GM19438 (cell line): ENCODE results near the gene EHD4.

Experiments used
- ATAC-seq: cut with Tn5 transposase; IDR thresholded peaks from one replicate; pipeline ENCODE4 v1.9.1; 2021; ENCODE audit warnings: low read depth; ENCODE audit not compliant: unreplicated experiment

The EHD4 gene

DNA sequence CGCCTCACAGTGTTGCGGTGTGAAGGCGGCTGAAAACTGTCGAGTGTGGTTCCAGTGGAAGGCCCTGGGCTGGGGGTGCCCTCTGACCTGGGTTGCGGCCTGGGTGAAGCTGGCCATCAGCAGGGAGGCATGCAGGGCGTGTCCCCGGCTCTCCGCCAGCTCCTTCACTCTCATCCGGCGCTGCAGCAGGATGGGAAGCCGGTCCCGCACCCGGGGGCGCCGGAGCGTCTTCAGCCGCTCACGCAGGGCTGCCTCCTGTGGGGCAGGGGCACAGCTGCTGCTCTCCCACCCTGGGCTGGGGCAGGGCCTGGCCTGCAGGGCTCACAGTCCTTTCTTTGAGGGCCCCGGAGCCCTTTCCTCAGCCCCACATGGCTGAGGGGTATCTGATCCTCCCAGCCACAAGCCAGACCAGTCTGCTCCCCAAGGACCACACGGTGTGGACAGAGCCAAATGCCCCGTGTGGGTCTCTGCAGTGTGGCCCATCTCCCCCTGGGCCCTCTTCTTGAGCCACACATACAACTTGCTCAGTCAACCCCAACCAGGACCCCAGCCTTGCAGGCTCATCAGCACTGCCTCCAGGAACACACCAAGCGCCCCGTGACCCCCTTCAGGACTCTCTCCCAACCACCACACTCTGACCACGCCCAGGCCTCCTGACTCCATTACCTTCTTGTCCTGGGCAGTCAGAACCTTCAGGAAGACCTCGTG is 105.3 kb downstream of the EHD4 start:
- ATAC-seq: no peak

- ATAC-seq: no peak
These were observed 106.1 kb downstream of the EHD4 start for GRCh38 chr15:41866263-41866703.

DNA sequence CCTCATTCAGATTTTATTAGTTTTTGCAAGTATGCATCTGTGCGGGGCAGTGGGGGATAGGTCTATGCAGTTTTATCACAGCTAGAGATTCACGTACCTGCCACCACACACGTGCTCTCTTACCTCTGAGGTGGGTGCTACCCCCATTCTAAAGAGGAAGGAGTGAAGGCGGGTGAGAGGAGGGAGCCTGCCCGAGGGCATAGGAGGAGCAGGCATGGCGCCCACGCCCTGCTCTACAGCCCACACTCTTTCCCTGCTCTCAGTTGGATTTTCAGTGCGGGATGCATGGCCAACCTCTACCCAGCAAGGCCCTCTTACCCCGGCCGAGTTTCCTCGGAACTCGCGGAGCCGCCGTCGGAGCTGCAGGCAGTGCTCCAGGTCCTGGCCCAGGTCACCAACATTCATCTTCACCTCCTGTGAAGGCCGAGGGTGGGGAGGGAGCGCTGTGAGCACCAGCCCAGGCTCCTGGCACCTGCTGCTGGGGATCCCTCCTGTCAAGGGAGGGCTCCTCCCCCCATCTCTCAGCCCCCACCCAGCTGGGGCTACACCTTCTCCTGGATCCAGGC is 106.8 kb downstream of the EHD4 start:
- ATAC-seq: no peak

DNA sequence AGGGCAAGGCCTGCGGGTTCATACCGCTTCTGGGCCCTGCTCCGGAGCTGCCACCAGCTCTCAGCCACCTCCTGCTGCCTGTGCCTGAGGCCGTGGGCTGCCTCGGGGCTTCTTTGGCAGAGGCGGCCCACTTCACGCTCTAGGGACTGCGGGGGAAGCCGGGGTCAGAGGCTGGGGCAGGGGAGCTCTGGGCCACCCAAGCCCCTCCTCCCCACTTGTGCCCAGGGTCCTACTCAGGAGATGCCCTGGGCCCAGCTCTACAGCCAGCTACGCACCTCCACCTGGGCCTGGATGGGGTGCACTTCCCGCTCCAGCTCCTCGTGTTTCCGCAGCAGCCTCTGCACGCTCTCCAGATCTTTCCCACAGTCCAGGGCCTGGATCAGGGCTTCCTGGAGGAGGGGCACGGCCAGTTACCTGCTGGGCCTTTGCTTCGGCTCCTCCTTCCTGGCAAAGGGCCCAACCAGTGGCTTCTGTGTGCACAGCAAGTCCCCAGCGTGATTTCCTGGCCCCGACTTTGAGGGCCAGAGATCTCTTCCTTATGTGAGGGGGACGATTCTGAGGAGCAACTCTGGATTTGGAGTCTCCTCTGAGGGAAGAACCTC is 109.7 kb downstream of the EHD4 start:
- no peak for ATAC-seq

GRCh38 chr15:41861736-41862356 is 110.5 kb downstream of the EHD4 start:
- no peak for ATAC-seq

DNA sequence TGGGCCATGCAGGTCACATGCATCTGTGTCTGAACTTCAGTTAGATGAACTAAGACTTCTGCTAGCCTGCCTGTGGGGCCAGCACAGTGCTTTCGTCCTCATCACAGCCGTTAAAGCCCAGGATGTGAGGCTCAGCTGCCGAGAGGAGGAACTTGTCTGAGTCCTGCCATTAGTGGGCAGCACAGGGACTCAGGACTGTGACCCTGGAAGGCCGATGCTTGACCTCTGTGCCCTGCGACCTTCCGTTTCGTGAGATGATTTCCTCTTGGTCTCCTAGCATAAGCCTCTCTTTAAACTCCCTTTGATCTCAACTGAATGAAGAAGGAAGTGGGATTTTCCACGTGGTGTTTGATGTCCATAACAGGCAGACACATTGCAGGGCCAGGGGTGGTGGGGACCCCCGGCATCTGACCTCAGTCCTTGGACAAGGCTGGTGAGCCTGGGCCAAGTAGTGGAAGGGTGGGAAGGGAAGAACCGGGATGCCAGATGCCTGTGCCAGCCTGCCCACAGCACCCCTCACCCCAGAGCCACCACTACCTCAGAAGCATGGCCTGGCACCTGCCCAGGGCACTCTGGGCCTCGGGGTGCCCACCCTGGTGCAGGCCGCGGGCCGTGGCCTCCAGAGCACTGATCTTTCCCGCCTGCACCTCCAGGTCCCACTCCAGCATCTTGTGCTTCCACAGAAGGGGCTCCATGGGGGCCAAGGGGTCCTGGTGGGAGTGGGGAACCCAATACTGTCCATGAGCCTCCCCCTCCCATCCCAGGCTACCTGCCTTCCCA is 112.1 kb downstream of the EHD4 start:
- no peak for ATAC-seq

- ATAC-seq: no peak
These were observed 113.6 kb downstream of the EHD4 start for GRCh38 chr15:41858756-41859155.

- no peak for ATAC-seq
These were observed 115.0 kb downstream of the EHD4 start for GRCh38 chr15:41857316-41857715.

DNA sequence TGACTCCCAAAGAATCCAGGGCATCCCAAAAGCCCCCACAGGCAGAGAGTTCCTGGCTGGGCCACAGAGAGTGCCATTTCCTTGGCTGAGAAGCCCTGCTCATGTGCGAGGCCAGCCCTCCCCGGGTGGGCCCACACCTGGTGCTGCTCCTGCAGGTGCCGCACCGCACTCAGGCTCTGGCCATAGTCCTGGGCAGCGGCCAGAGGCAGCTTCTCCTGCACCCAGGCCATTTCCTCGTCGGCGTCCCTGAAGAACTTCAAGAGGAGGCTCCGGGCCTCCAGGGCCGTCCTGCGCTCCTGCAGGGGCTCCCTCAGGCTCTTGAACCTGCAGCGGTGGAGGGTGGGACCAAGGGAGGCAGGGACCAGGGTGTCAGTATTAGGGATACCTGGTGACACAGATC is 115.6 kb downstream of the EHD4 start:
- ATAC-seq: no peak

GRCh38 chr15:41856262-41856661 is 116.1 kb downstream of the EHD4 start:
- no peak for ATAC-seq

GRCh38 chr15:41855261-41855961 is 116.9 kb downstream of the EHD4 start:
- no peak for ATAC-seq

GRCh38 chr15:41854443-41854842 is 117.9 kb downstream of the EHD4 start:
- no peak for ATAC-seq

GRCh38 chr15:41853831-41854230 is 118.5 kb downstream of the EHD4 start:
- ATAC-seq: no peak

DNA sequence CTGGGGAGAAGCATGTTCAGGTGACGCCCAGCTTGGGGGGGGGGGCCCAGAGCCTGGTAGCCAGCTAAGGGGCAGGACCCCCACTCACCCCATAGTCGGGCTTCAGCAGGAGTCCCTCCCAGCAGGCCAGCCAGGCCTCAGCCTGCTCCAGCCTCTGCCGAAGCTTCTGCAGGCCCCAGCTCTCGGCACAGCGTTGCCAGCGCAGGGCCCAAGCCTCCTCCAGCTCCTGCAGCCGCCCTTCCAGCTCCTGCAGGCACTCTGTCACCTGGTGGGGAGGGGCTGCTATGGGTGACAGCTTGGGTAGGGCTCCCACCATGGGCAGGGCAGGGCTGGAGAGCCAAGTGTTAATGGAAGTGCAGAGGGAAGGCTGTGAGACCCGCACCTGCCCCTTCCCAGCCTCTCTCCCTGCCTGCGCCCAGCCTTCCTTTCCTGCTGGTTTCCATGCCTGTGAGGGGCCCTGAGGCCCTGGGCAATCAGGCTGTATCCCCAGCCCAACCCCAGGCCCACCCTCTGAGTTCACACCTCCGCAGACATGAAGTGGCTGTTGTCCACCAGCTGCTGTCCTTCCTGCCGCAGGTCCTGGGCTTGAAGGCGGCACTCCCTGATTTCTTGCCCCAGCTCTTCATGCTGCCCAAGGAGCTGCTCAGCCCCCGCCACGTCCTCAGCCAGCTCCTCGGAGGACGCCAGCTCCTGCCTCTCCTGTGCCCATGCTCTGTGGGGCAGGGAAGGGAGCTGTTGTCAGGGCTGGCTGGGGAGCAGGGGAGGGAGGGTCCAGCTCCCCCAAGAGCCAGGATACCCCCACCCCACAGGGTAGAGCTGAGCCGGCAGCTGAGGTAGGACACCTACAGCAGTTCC is 119.4 kb downstream of the EHD4 start:
- ATAC-seq: no peak

GRCh38 chr15:41851755-41852370 is 120.5 kb downstream of the EHD4 start:
- ATAC-seq: no peak

- no peak for ATAC-seq
These were observed 121.2 kb downstream of the EHD4 start for GRCh38 chr15:41851167-41851523.

- ATAC-seq: no peak
These were observed 121.7 kb downstream of the EHD4 start for GRCh38 chr15:41850482-41851166.

- ATAC-seq: no peak
These were observed 122.5 kb downstream of the EHD4 start for GRCh38 chr15:41849861-41850260.
